T-helper 2 cell treated with Interferon-gamma antibody and Interleukin-4, amounts not matched to agents 5 μg/mL and 100 μg/mL, for 36 hours (primary cell): ENCODE measurements around the gene ASB15.
"Not testable (repeated sequence)": the region's sequence is repeated elsewhere in the genome, so short reads cannot be mapped to it uniquely, and the experiment has no call there.

Experiments
- DNase-seq: peaks from one replicate; pipeline ENCODE4 v3.0.0; 2021; ENCODE audit warnings: low spot score
- H3K27ac Mint-ChIP-seq: one replicate; pipeline ENCODE4 v1.8.0; 2021; ENCODE audit warnings: mild to moderate bottlenecking, mixed read lengths
- H3K27me3 Mint-ChIP-seq: one replicate; pipeline ENCODE4 v1.8.0; 2021; ENCODE audit warnings: low read depth, mixed read lengths
- H3K36me3 Mint-ChIP-seq: one replicate; pipeline ENCODE4 v1.8.0; 2021; ENCODE audit warnings: low read depth, mixed read lengths
- H3K4me1 Mint-ChIP-seq: one replicate; pipeline ENCODE4 v1.8.0; 2021; ENCODE audit warnings: low read depth, mixed read lengths
- H3K4me3 Mint-ChIP-seq: one replicate; pipeline ENCODE4 v1.8.0; 2022; ENCODE audit warnings: mild to moderate bottlenecking, moderate library complexity, mixed read lengths
- H3K9me3 Mint-ChIP-seq: one replicate; pipeline ENCODE4 v1.8.0; 2021; ENCODE audit warnings: mixed read lengths

Gene ASB15

DNA sequence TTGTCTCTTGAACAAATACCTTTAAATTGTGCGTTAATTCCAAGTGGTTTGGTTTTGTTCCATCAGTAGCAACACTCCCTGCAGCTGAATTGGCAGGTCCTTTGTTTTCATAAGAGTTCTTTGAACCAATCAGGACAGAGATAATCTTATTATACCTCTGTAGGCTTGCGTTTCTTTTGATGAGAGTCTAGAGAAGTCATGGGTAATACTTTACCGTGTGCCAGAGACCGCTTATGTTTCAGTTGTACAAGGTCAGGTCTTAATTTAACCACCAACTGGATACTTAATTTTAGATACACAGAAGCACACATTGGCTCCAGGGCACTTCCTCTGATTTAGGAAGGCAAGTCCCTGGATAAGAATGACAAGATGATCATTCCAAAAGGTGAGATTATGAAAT lies at the start of gene ASB15:
Gene ASB15 (plus strand): TSS at position 292 of the 400 bp plus-strand sequence. CDS start 12,682 bp downstream, outside the sequence.
- no peak within 1 kb of the TSS for H3K27ac Mint-ChIP-seq
- no peak for DNase-seq
- no peak within 1 kb of the TSS for H3K4me3 Mint-ChIP-seq
- no peaks in the 10 kb centered on the region for H3K36me3 Mint-ChIP-seq
- no peaks in the 10 kb centered on the region for H3K9me3 Mint-ChIP-seq
- H3K27me3 Mint-ChIP-seq = peaks cover 5% of the 10 kb centered on the region
- H3K4me1 Mint-ChIP-seq = no peaks in the 10 kb centered on the region

DNA sequence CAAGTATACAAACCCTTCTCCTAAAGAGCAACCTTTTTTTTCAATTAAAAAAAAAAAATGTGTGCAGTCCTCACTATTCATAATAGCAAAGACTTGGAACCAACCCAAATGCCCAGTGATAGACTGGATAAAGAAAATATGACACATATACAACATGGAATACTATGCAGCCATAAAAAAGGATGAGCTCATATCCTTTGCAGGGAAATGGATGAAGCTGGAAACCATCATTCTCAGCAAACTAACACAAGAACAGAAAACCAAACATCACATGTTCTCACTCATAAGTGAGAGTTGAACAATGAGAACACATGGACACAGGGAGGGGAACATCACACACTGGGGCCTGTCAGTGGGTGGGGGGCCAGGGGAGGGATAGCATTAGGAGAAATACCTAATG lies 49.5 kb upstream of the ASB15 start:
- H3K4me1 Mint-ChIP-seq = peaks cover 16% of the 10 kb centered on the region
- H3K27ac Mint-ChIP-seq, DNase-seq, H3K9me3 Mint-ChIP-seq, H3K4me3 Mint-ChIP-seq, H3K27me3 Mint-ChIP-seq: not testable (repeated sequence)
- peaks cover 31% of the 10 kb centered on the region for H3K36me3 Mint-ChIP-seq

DNA sequence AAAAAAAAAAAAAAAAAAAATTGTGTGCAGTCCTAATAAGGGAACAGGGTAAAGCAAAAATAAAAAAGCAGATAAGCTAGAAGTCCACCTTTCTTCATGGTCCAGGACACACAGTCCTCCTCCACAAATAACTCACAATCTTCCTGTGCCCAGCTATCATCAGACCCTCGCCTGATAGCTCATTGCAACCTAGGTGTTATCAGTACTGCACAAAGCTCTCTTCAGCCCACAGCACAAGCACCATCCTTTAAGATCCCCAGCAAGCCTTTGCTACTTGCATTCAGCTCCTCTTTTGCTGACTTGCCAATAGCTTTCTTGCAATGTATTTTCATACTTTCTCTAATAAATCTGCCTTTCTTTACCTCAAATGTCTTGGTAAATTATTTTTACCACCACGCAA lies 49.0 kb upstream of the ASB15 start:
- peaks cover 28% of the 10 kb centered on the region for H3K36me3 Mint-ChIP-seq

DNA sequence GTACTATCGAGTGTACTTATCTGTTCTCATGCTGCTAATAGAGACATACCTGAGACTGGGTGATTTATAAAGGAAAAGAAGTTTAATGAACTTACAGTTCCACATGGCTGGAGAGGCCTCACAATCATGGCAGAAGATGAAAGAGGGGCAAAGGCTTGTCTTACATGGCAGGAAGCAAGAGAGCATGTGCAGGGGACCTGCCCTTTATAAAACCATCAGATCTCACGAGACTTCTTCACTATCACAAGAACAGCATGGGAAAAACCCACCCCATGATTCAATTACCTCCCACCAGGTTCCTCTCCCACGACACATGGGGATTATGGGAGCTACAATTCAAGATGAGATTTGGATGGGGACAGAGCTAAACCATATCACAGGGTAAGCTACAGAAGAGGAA lies 48.5 kb upstream of the ASB15 start:
- H3K9me3 Mint-ChIP-seq = no peaks in the 10 kb centered on the region
- H3K36me3 Mint-ChIP-seq = peaks cover 27% of the 10 kb centered on the region
- no peaks in the 10 kb centered on the region for H3K27me3 Mint-ChIP-seq
- H3K4me1 Mint-ChIP-seq = peaks cover 12% of the 10 kb centered on the region
- no peak overlapping the region for H3K4me3 Mint-ChIP-seq
- no peak overlapping the region for H3K27ac Mint-ChIP-seq
- no peak for DNase-seq

More for the DNA sequence above, 49.0 kb upstream of the ASB15 start:
- no peak for DNase-seq
- peaks cover 13% of the 10 kb centered on the region for H3K4me1 Mint-ChIP-seq
- H3K4me3 Mint-ChIP-seq = no peak overlapping the region
- no peaks in the 10 kb centered on the region for H3K27me3 Mint-ChIP-seq
- no peaks in the 10 kb centered on the region for H3K9me3 Mint-ChIP-seq
- H3K27ac Mint-ChIP-seq = no peak overlapping the region

DNA sequence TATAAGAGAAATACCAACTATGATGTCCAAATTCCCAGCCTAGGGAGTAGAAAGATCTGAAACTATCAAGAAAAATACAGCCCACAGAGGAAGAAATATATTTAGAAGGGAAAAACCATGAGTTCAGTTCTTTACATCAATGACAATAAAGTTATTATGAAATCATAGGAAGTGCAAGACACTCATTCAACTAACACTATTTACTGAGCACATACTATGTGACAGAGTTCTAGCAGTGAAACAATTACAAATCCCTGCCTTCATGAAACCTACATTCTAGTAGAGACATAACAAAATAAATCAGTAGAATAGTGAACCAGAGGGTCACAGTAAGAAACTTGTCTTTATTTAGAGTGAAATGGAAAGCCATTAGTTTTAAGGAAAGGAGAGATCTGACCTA lies 46.1 kb upstream of the ASB15 start:
- H3K4me1 Mint-ChIP-seq = peaks cover 10% of the 10 kb centered on the region
- no peaks in the 10 kb centered on the region for H3K9me3 Mint-ChIP-seq
- H3K27me3 Mint-ChIP-seq = peaks cover 5% of the 10 kb centered on the region
- no peak for DNase-seq
- no peak overlapping the region for H3K4me3 Mint-ChIP-seq
- H3K36me3 Mint-ChIP-seq = peaks cover 13% of the 10 kb centered on the region
- H3K27ac Mint-ChIP-seq = no peak overlapping the region

DNA sequence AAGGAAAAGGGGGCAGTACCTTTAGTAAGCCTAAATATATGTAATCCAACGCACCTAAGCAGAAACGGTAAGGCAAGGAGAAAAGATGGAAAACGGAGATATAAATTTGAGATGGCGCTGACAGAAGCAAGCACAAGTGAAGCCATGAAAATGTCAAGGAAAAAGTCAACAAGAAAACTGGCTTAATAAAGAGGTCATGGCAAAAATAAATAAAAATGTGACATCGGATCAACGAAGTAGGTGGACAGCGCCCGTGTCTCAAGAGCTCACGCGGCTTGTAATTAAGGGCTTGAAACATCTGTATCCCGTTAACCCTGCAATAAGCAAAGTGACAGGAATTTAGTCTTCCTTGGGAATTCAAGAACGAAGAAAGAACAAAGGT lies 44.6 kb upstream of the ASB15 start:
- no peaks in the 10 kb centered on the region for H3K9me3 Mint-ChIP-seq
- H3K4me1 Mint-ChIP-seq = peaks cover 10% of the 10 kb centered on the region
- no peak overlapping the region for H3K27ac Mint-ChIP-seq
- peaks cover 8% of the 10 kb centered on the region for H3K36me3 Mint-ChIP-seq
- peaks cover 9% of the 10 kb centered on the region for H3K27me3 Mint-ChIP-seq
- H3K4me3 Mint-ChIP-seq = no peak overlapping the region
- DNase-seq = no peak

DNA sequence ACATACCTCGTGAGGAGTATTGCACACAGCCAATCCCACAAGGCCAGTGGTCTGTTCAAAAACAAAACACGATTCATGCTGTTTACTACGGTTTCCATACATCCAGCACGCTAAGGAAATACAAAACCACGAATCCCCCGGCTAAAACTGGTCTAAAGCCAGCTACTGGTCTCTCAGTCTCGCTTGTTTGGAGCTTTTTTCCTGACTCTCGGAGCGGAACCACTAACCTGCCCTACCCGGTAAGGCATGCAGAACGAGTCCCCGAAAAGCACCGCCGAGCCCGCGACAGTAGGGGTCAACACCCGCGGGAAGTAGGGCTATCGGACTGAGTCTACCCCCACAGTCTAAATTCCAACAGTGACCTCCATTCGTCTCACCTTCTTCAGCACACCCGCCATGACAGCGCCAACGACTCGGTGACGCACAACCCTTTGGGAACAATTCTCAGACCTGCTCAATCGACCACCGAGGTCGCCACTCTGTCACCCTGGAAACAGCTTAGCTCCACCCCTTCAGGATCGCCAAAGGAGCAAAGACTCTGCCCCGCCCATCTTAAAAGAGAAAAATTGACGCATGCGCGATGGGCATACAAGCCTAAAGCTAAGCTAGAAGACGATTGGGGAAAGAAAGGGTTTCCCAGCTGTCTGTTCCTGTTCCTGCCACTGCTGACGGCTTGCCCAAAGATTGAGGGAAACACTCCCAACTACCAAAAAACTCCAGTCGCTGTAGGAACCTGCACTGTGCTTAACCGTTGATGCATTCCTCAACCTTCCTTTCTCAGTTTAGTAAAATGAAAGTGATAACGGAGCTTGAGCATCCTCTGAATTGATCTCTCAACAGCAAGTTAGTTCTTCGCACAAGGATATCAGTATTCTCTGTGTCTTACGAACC lies 44.0 kb upstream of the ASB15 start, which contains the start of gene NDUFA5:
Gene NDUFA5 (minus strand): TSS at position 421 of the 891 bp plus-strand sequence. CDS start 23 bp downstream, at position 398.
- H3K27ac Mint-ChIP-seq = no peak within 1 kb of the TSS
- DNase-seq = peak; percentile 95
- no peaks in the 10 kb centered on the region for H3K9me3 Mint-ChIP-seq
- peaks cover 9% of the 10 kb centered on the region for H3K27me3 Mint-ChIP-seq
- peaks cover 5% of the 10 kb centered on the region for H3K36me3 Mint-ChIP-seq
- peaks cover 12% of the 10 kb centered on the region for H3K4me1 Mint-ChIP-seq
- H3K4me3 Mint-ChIP-seq = no peak within 1 kb of the TSS

DNA sequence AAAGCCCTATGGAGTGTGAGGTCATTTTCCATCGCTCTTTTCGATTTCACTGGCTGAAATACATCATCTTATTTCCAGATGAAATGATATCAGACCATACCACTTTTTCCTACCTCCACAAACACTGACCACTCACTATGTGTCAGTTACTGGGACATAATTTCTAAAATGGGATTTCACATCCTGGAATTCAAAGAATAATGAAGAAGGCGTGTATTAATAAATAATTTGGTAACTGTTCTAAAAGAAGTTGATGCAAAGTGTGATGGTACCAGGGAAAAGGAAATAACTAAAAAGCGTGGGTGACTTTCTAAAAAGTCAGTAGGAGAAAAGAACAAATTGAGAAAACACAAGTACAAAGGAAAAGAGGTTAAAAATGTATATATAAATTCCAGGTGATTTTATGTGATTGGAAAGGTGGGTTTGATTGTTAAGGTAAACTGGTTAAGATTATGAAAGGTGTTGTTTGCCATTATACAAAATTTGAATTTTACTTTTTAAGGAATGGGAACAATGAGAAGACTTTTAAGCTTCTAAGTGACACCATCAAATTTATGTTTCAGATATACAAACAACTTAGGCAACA lies 43.2 kb upstream of the ASB15 start:
- H3K4me3 Mint-ChIP-seq = no peak overlapping the region
- H3K27me3 Mint-ChIP-seq = peaks cover 9% of the 10 kb centered on the region
- peaks cover 12% of the 10 kb centered on the region for H3K4me1 Mint-ChIP-seq
- no peak overlapping the region for H3K27ac Mint-ChIP-seq
- no peaks in the 10 kb centered on the region for H3K36me3 Mint-ChIP-seq
- DNase-seq = no peak
- no peaks in the 10 kb centered on the region for H3K9me3 Mint-ChIP-seq

DNA sequence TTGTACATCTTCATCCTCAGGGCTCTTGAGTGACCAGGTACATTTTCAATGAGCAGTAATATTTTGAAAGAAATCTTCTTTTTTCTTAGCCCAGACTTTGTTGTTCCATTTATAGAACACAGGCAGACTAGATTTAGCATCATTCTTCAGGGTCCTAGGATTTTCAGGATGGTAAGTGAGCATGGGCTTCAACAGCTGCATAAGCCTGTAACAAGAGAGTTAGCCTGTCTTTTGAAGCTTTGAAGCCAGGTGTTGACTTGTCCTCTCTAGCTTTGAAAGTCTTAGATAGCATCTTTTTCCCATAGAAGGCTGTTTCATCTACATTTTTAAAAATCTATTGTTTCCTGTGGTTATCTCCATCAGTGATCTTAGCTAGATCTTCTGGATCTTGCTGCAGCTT lies 39.5 kb upstream of the ASB15 start:
- H3K4me3 Mint-ChIP-seq = no peak overlapping the region
- H3K27me3 Mint-ChIP-seq = peaks cover 11% of the 10 kb centered on the region

DNA sequence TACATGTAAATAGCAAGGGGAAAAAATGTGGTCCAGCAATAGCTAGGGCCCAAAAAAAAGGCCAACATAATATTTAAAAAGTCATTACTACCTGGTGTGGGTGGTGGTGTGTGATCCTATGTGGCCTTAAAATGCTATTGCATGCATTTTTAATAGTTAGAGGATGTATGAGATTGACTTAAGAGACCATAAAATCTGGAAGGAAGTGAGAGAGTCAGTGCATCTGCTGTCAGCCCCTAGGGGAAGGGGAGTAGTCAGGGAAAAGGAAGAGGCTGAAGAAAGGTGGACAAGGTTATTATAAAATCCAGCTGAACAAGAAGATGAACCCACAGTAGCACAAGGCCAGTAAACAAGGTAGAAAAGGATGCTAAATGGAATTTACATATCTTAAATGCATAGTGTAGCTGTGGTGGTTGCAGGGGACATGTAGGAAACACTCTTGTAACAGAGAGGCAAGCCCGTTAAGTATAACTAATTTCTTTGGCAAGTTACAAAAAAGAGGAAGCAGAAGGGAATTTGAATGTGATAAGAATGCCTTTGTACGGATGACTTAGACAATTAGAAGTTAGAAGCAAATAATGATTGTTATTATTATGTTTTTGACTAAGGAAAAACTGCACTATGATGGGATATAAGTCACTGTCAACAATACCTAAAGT lies 32.1 kb upstream of the ASB15 start:
- Mint-ChIP-seq H3K9me3 (no peaks in the 10 kb centered on the region), H3K4me1 (no peaks in the 10 kb centered on the region), H3K4me3 (no peak overlapping the region), H3K36me3 (no peaks in the 10 kb centered on the region), H3K27ac (no peak overlapping the region), H3K27me3 (peaks cover 7% of the 10 kb centered on the region)
- DNase-seq = no peak

More for the DNA sequence above, 39.5 kb upstream of the ASB15 start:
- DNase-seq = no peak
- Mint-ChIP-seq H3K4me1 (peaks cover 10% of the 10 kb centered on the region), H3K9me3 (no peaks in the 10 kb centered on the region), H3K27ac (no peak overlapping the region), H3K36me3 (no peaks in the 10 kb centered on the region)

DNA sequence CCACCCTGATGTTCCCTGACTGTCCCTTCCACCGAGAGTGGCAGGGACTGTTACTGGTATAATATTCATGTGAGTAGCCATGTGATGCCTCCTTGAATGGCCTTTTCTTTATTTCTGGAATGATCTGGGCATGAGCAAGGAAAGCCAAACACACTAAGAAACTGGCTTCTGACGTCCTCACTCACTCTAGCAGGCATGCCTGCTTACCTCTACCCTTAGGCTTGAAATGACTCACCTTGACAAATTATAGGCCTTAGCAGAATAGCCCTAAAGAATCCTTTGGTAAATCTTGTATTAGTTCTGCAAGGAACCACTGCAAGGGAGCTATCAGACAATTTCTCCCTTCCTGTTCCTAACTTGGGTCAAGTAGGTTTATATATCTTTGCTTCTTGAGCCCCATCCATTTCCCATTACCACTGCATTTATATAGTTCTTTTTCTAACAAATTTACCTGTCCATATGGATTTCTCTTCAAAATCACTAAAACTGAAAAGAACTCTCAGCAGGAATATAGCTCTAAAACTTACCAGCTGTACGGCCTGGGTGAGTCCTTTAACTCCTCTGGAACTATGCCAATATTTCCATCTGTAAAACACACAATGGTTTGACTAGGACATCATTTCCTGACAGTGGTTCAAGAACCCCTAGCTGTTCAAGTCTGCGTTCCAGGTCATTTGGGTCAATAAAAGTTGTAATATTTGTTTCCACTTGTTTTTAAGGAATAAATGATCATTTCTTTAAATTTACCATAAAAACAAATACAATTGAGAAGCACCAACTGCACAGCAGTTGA lies 31.0 kb upstream of the ASB15 start:
- no peaks in the 10 kb centered on the region for H3K36me3 Mint-ChIP-seq
- no peaks in the 10 kb centered on the region for H3K9me3 Mint-ChIP-seq
- H3K4me1 Mint-ChIP-seq = no peaks in the 10 kb centered on the region
- no peak overlapping the region for H3K27ac Mint-ChIP-seq
- no peak overlapping the region for H3K4me3 Mint-ChIP-seq
- DNase-seq = no peak
- peaks cover 11% of the 10 kb centered on the region for H3K27me3 Mint-ChIP-seq

DNA sequence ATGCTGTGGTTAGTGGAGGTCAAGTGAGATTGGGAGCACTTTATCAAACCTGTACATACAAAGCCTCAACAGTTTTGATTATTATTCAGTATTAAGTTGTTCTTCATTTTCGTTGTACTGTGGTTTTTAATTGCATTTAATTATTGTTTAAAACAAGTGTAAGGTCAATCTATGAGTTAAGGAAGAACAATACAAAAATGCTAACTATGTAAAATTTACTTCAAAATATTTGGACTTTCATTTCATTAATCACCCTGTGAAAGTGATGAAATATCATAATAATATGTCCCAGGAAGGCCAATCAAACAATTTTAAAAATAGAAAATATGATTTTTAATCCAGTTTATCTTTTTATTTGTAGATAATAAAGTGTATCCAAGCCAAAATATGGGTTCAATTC lies 30.4 kb upstream of the ASB15 start:
- Mint-ChIP-seq H3K27me3 (peaks cover 13% of the 10 kb centered on the region), H3K4me3 (no peak overlapping the region), H3K27ac (no peak overlapping the region), H3K4me1 (no peaks in the 10 kb centered on the region), H3K36me3 (no peaks in the 10 kb centered on the region), H3K9me3 (no peaks in the 10 kb centered on the region)
- DNase-seq = no peak

DNA sequence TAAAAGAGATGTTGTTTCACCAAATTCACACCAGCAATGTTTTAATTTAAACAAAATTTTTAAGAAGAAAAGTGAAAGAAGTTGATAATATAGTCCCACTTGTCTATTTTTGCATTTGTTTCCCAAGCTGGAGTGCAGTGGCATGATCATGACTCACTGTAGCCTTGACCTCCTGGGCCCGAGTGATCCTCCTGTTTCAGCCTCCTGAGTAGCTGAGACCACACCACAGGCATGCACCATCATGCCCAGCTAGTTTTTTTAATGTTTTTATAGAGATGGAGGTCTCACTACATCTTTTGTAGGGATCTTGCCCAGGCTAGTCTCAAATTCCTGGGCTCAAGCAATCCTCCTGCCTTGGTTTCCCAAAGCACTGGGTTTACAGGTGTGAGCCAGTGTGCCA lies 29.9 kb upstream of the ASB15 start:
- Mint-ChIP-seq H3K27me3 (peaks cover 13% of the 10 kb centered on the region), H3K4me1 (no peaks in the 10 kb centered on the region), H3K36me3 (no peaks in the 10 kb centered on the region), H3K27ac (no peak overlapping the region), H3K4me3 (no peak overlapping the region), H3K9me3 (no peaks in the 10 kb centered on the region)
- DNase-seq = no peak
